B cell (primary cell): ENCODE results near the gene CHD9. TPM values are rescaled to one million over a fixed set of nuclear protein-coding genes. Genes with fewer than 3 reads are reported as not detected.

Experiments
- ATAC-seq: fragments of 200-7000 bp; cut with Tn5 transposase; one replicate; pipeline ENCODE4 v1.10.0; 2021; ENCODE audit warnings: low read depth, mild to moderate bottlenecking, moderate number of reproducible peaks, moderate library complexity
- CTCF ChIA-PET: fragments of 350-600 bp; sonication (Branson Sonifier 250); formaldehyde crosslinking; loops from one replicate; lab custom pipeline; 2021; ENCODE audit warnings: antibody characterized with exemption, inconsistent platforms; lab: Charles Lee
- POLR2A ChIA-PET: fragments of 350-600 bp; sonication (Branson Sonifier 250); formaldehyde crosslinking; loops from one replicate; lab custom pipeline; 2021; ENCODE audit warnings: antibody characterized with exemption; lab: Charles Lee
- DNase-seq: peaks from one replicate; pipeline ENCODE4 v3.0.0; 2013
- H2AFZ ChIP-seq: 2 replicates; pipeline ENCODE4 v1.6.1; 2012; ENCODE audit warnings: mild to moderate bottlenecking, low read depth, low read length; ENCODE audit not compliant: insufficient read depth, poor library complexity, severe bottlenecking
- H3K27ac ChIP-seq, 2 donors: 1 replicate in 1 of 2; 2 replicates in 1 of 2; pipeline ENCODE4 v1.5.1; 2012 to 2013; ENCODE audit warnings: low read length in 2 of 2, mild to moderate bottlenecking in 2 of 2, moderate library complexity in 1 of 2
- H3K27me3 ChIP-seq, 4 experiments: fragments of 200-600 bp in 1 of 4; sonication (generic) in 1 of 4; replicated peaks in 1 of 4; 1 replicate in 2 of 4; 2 replicates in 2 of 4; pipeline versions ENCODE4 v1.6.1 to v1.7.0; 2013 to 2016; ENCODE audit warnings: low read length in 3 of 4, mild to moderate bottlenecking in 2 of 4, mixed read lengths in 1 of 4, moderate library complexity in 1 of 4; ENCODE audit not compliant: insufficient read depth in 4 of 4, control insufficient read depth in 3 of 4; ENCODE audit errors: control extremely low read depth in 1 of 4
- H3K36me3 ChIP-seq, 2 experiments: replicated peaks in 1 of 2; 1 replicate in 1 of 2; 2 replicates in 1 of 2; pipeline versions ENCODE4 v1.6.1 to v1.7.1; 2013; ENCODE audit warnings: low read length in 1 of 2; ENCODE audit not compliant: insufficient read depth in 2 of 2, control insufficient read depth in 1 of 2; ENCODE audit errors: control extremely low read depth in 1 of 2, extremely low read depth in 1 of 2
- H3K4me1 ChIP-seq, 2 donors: fragments of 200-600 bp in 1 of 2; sonication (generic) in 1 of 2; 1 replicate in 1 of 2; 2 replicates in 1 of 2; pipeline versions ENCODE4 v1.5.1 to v1.6.1; 2013 to 2017; ENCODE audit warnings: low read length in 2 of 2; ENCODE audit not compliant: control insufficient read depth in 2 of 2, insufficient read depth in 2 of 2
- H3K4me2 ChIP-seq: replicated peaks from 2 replicates; pipeline ENCODE3; 2012; ENCODE audit warnings: mild to moderate bottlenecking, low read depth, low read length; ENCODE audit not compliant: poor library complexity, severe bottlenecking
- H3K4me3 ChIP-seq, 5 experiments: fragments of 200-600 bp in 1 of 5; sonication (generic) in 1 of 5; 1 replicate in 3 of 5; 2 replicates in 2 of 5; pipeline versions ENCODE4 v1.5.1 to v1.7.0; 2011 to 2016; ENCODE audit warnings: low read length in 4 of 5, mild to moderate bottlenecking in 4 of 5, low read depth in 2 of 5, control low read depth in 1 of 5, moderate library complexity in 1 of 5; ENCODE audit not compliant: insufficient read depth in 1 of 5; ENCODE audit errors: control extremely low read depth in 1 of 5, extremely low read depth in 1 of 5
- H3K79me2 ChIP-seq: fragments of 200-600 bp; sonication (generic); one replicate; pipeline ENCODE4 v1.6.0; 2016; ENCODE audit warnings: low read length; ENCODE audit not compliant: control insufficient read depth, insufficient read depth
- H3K9ac ChIP-seq: fragments of 200-600 bp; sonication (generic); 2 replicates; pipeline ENCODE4 v1.6.1; 2017; ENCODE audit warnings: mild to moderate bottlenecking, low read length, moderate library complexity
- H3K9me3 ChIP-seq, 3 donors: one replicate each; pipeline versions ENCODE4 v1.6.1 to v1.7.1; 2013; ENCODE audit warnings: low read length in 2 of 3; ENCODE audit not compliant: control insufficient read depth in 2 of 3, insufficient read depth in 1 of 3; ENCODE audit errors: control extremely low read depth in 1 of 3
- H4K20me1 ChIP-seq: 2 replicates; pipeline ENCODE4 v1.6.0; 2012; ENCODE audit warnings: mild to moderate bottlenecking, low read length; ENCODE audit not compliant: insufficient read depth, control insufficient read depth, poor library complexity, severe bottlenecking
- H3K27ac Mint-ChIP-seq: one replicate; pipeline ENCODE4 v1.8.0; 2021; ENCODE audit warnings: mixed read lengths
- H3K27me3 Mint-ChIP-seq: one replicate; pipeline ENCODE4 v1.8.0; 2021; ENCODE audit warnings: mixed read lengths
- H3K4me1 Mint-ChIP-seq: one replicate; pipeline ENCODE4 v1.8.0; 2021; ENCODE audit warnings: mixed read lengths
- H3K4me3 Mint-ChIP-seq: one replicate; pipeline ENCODE4 v1.8.0; 2021; ENCODE audit warnings: mixed read lengths
- H3K9me3 Mint-ChIP-seq: one replicate; pipeline ENCODE4 v1.8.0; 2022; ENCODE audit warnings: mixed read lengths; ENCODE audit not compliant: insufficient read depth
- EZH2 ChIP-seq: IDR thresholded peaks from 2 replicates; pipeline ENCODE4 v1.6.1; 2012; ENCODE audit warnings: borderline replicate concordance, low read depth, mild to moderate bottlenecking, moderate library complexity, low read length; ENCODE audit not compliant: insufficient read depth, poor library complexity, severe bottlenecking
- WGBS: methylation state at CpG from one replicate; pipeline ENCODE4 v1.1.5; 2013; ENCODE audit warnings: missing lambda C conversion rate; ENCODE audit not compliant: insufficient coverage; 5-methylcytosine and 5-hydroxymethylcytosine counted together
- intact Hi-C: fragments of 100-400 bp; cut with micrococcal nuclease; formaldehyde crosslinking; loops from one replicate; pipeline ENCODE4 v1.10.0; 2022
- polyA plus RNA-seq: library from polyadenylated mRNA; depleted of rRNA; stranded (reverse); fragments of >200 nt; gene quantifications from 2 replicates; pipeline ENCODE4 v1.2.3, GENCODE V29; 2012
- total RNA-seq, 2 donors: library from RNA; stranded (reverse); fragments of 120-200 nt in 1 of 2; gene quantifications; 1 replicate in 1 of 2; 2 replicates in 1 of 2; pipeline versions ENCODE4 v1.2.3 to v1.2.4, GENCODE V29; 2013 to 2022
- TF ChIP-seq, protein P1 (sequence below): fragments of 200-600 bp; IDR thresholded peaks from one replicate; pipeline ENCODE4 v1.8.0; 2022; ENCODE audit warnings: antibody characterized with exemption, mild to moderate bottlenecking

Gene CHD9
- total and polyA plus RNA-seq, 2 donors (not counting 1 experiment from before 2014, with no cell fraction given), result 12.2 to 102 TPM

DNA sequence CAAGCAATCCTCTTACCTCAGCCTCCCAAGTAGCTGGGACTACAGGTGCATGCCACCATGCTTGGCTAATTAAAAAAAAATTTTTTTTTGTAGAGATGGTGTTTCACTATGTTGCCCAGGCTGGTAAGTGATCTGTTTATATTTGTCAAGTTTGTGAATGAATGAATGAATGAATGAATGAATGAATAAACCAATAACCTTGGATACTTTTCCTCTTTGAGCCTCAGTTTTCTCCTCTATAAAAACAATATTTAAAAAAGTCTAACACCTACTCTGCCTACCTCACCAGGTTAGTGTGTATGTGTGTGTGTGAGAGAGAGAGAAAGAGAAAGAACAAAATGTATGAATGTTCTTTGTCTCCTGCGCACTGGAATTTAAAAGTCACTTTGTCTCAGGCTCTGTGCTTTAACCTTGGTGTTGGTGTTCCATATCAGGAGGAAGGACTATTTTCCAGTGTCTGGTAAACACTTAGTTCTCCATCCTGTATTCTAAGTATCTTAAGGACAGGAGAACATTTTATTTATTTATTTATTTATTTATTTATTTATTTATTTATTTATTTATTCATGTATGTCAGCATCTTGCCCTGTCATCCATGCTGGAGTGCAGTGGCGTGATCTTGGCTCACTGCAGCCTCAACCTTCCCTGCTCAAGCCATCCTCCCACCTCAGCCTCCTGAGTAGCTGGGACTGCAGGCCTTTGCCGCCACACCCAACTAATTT, 27.1 kb downstream of the CHD9 start:
- Mint-ChIP-seq H3K27ac (no peak overlapping the region), H3K4me3 (no peak overlapping the region), H3K27me3 (no peaks in the 10 kb centered on the region), H3K9me3 (no peaks in the 10 kb centered on the region), H3K4me1 (peaks cover 44% of the 10 kb centered on the region)
- TF ChIP-seq, protein P1, sequence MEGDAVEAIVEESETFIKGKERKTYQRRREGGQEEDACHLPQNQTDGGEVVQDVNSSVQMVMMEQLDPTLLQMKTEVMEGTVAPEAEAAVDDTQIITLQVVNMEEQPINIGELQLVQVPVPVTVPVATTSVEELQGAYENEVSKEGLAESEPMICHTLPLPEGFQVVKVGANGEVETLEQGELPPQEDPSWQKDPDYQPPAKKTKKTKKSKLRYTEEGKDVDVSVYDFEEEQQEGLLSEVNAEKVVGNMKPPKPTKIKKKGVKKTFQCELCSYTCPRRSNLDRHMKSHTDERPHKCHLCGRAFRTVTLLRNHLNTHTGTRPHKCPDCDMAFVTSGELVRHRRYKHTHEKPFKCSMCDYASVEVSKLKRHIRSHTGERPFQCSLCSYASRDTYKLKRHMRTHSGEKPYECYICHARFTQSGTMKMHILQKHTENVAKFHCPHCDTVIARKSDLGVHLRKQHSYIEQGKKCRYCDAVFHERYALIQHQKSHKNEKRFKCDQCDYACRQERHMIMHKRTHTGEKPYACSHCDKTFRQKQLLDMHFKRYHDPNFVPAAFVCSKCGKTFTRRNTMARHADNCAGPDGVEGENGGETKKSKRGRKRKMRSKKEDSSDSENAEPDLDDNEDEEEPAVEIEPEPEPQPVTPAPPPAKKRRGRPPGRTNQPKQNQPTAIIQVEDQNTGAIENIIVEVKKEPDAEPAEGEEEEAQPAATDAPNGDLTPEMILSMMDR, result no peak
- no peak for TF ChIP-seq EZH2
- no peaks in the 10 kb centered on the region for H3K27me3 ChIP-seq
- 100% methylated on average over 1 of the region's 3 CpGs for WGBS
- H3K9me3 ChIP-seq, result no peaks in the 10 kb centered on the region
- ChIA-PET POLR2A (no interaction called here), CTCF (interaction anchor here (2.0 kb wide), 1 partner anchor 27 kb away, joined by 6 read pairs; the partner anchor contains the start of gene CHD9)
- peaks cover 0 to 14% of the 10 kb centered on the region in 2 donors for H3K4me1 ChIP-seq
- H3K4me2 ChIP-seq, result no peak overlapping the region
- H3K79me2 ChIP-seq, result peaks cover 88% of the 10 kb centered on the region
- no peak overlapping the region for H3K4me3 ChIP-seq
- no peak overlapping the region for H2AFZ ChIP-seq
- DNase-seq, result no peak
- peaks cover 12% of the 10 kb centered on the region for H4K20me1 ChIP-seq
- no peak overlapping the region for H3K9ac ChIP-seq
- no peak for ATAC-seq
- intact Hi-C loops, result no loop called here
- H3K27ac ChIP-seq, result no peak overlapping the region
- peaks cover 3 to 21% of the 10 kb centered on the region in 2 experiments for H3K36me3 ChIP-seq

DNA sequence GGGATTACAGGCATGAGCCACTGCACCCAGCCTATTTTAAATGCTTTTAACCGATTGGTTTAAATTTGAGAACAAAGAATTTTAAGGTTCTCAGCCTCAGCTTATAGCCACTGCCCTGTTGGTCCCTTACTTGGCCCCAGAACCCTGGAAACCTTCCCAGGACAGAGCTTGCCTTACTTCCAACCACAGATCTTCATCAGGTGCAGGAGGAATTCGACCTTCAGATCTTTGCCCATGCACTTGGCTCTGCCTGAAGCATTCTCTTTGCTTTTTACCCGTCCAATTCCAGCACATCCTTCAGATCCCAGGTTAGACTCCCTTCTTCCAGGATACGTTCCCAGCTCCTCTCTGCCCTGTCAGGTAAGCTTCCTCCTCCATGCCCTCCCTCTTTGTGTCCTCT, 27.7 kb downstream of the CHD9 start:
- WGBS, result 96% methylated on average over 4 of the region's 4 CpGs
- H3K4me2 ChIP-seq, result no peak overlapping the region
- peaks cover 11% of the 10 kb centered on the region for H4K20me1 ChIP-seq
- ATAC-seq (no peak), DNase-seq (no peak)
- Mint-ChIP-seq H3K4me3 (no peak overlapping the region), H3K9me3 (no peaks in the 10 kb centered on the region), H3K4me1 (peaks cover 43% of the 10 kb centered on the region), H3K27ac (no peak overlapping the region), H3K27me3 (no peaks in the 10 kb centered on the region)
- CTCF ChIA-PET, result interaction anchor here (2.0 kb wide), 1 partner anchor 28 kb away, joined by 6 read pairs; the partner anchor contains the start of gene CHD9
- H3K27ac ChIP-seq, result no peak overlapping the region
- peaks cover 0 to 13% of the 10 kb centered on the region in 2 donors for H3K4me1 ChIP-seq
- POLR2A ChIA-PET, result no interaction called here
- peaks cover 95% of the 10 kb centered on the region for H3K79me2 ChIP-seq
- H3K36me3 ChIP-seq, result peaks cover 3 to 21% of the 10 kb centered on the region in 2 experiments
- no peak overlapping the region for H3K4me3 ChIP-seq
- intact Hi-C loops, result no loop called here
- TF ChIP-seq EZH2, result no peak
- TF ChIP-seq, protein P1, result no peak
- no peak overlapping the region for H3K9ac ChIP-seq
- no peak overlapping the region for H2AFZ ChIP-seq
- H3K9me3 ChIP-seq, result no peaks in the 10 kb centered on the region
- no peaks in the 10 kb centered on the region for H3K27me3 ChIP-seq
